ENCODE results near the gene FZD8.

FZD8 gene

GRCh38 chr10:35640951-35641675 lies 983 bp downstream of the FZD8 start:
- H3K4me1 ChIP-seq (ENCODE audit: control insufficient read depth in 2 of 2, insufficient read depth in 2 of 2, low read length in 2 of 2), result peaks cover 22 to 29% of the 10 kb centered on the region in 2 donors
- peak overlapping the region; percentile 77 to 78 for H3K27ac ChIP-seq (ENCODE audit: low read depth in 2 of 2, low read length in 2 of 2)
- peak overlapping the region; percentile 24 to 72 for H3K9ac ChIP-seq (ENCODE audit: low read depth in 1 of 2, low read length in 2 of 2)
- no peaks in the 10 kb centered on the region for H3K36me3 ChIP-seq (ENCODE audit: control insufficient read depth in 2 of 2, insufficient read depth in 2 of 2, low read length in 2 of 2)
- no peaks in the 10 kb centered on the region for H3K9me3 ChIP-seq (ENCODE audit: control insufficient read depth in 2 of 2, low read length in 2 of 2)
- H3K4me3 ChIP-seq (ENCODE audit: low read length in 2 of 2), result peak overlapping the region; percentile 80 to 82
- peaks cover 0 to 2% of the 10 kb centered on the region in 2 donors for H3K27me3 ChIP-seq (ENCODE audit: control insufficient read depth in 2 of 2, insufficient read depth in 2 of 2, low read length in 2 of 2)

GRCh38 chr10:35640474-35640873 lies 1.6 kb downstream of the FZD8 start:
- Histone ChIP-seq H3K9me3 (ENCODE audit: control insufficient read depth in 2 of 2, low read length in 2 of 2) (no peaks in the 10 kb centered on the region), H3K36me3 (ENCODE audit: control insufficient read depth in 2 of 2, insufficient read depth in 2 of 2, low read length in 2 of 2) (no peaks in the 10 kb centered on the region), H3K4me1 (ENCODE audit: control insufficient read depth in 2 of 2, insufficient read depth in 2 of 2, low read length in 2 of 2) (peaks cover 22 to 31% of the 10 kb centered on the region in 2 donors), H3K4me3 (ENCODE audit: low read length in 2 of 2) (peak overlapping the region; percentile 70 to 74), H3K9ac (ENCODE audit: low read depth in 1 of 2, low read length in 2 of 2) (peak overlapping the region in 1 of 2 donors; percentile 69), H3K27me3 (ENCODE audit: control insufficient read depth in 2 of 2, insufficient read depth in 2 of 2, low read length in 2 of 2) (peaks cover 0 to 2% of the 10 kb centered on the region in 2 donors), H3K27ac (ENCODE audit: low read depth in 2 of 2, low read length in 2 of 2) (no peak overlapping the region)

GRCh38 chr10:35639728-35640401 lies 2.2 kb downstream of the FZD8 start:
- H3K9ac ChIP-seq (ENCODE audit: low read depth in 1 of 2, low read length in 2 of 2), result no peak overlapping the region
- H3K4me1 ChIP-seq (ENCODE audit: control insufficient read depth in 2 of 2, insufficient read depth in 2 of 2, low read length in 2 of 2), result peaks cover 22 to 31% of the 10 kb centered on the region in 2 donors
- H3K27ac ChIP-seq (ENCODE audit: low read depth in 2 of 2, low read length in 2 of 2), result no peak overlapping the region
- no peaks in the 10 kb centered on the region for H3K9me3 ChIP-seq (ENCODE audit: control insufficient read depth in 2 of 2, low read length in 2 of 2)
- H3K4me3 ChIP-seq (ENCODE audit: low read length in 2 of 2), result peak overlapping the region; percentile 70 to 74
- peaks cover 0 to 2% of the 10 kb centered on the region in 2 donors for H3K27me3 ChIP-seq (ENCODE audit: control insufficient read depth in 2 of 2, insufficient read depth in 2 of 2, low read length in 2 of 2)
- H3K36me3 ChIP-seq (ENCODE audit: control insufficient read depth in 2 of 2, insufficient read depth in 2 of 2, low read length in 2 of 2), result no peaks in the 10 kb centered on the region

GRCh38 chr10:35639021-35639727 lies 2.9 kb downstream of the FZD8 start:
- Histone ChIP-seq H3K36me3 (ENCODE audit: control insufficient read depth in 2 of 2, insufficient read depth in 2 of 2, low read length in 2 of 2) (no peaks in the 10 kb centered on the region), H3K27ac (ENCODE audit: low read depth in 2 of 2, low read length in 2 of 2) (no peak overlapping the region), H3K4me3 (ENCODE audit: low read length in 2 of 2) (peak overlapping the region; percentile 17 to 70), H3K9me3 (ENCODE audit: control insufficient read depth in 2 of 2, low read length in 2 of 2) (no peaks in the 10 kb centered on the region), H3K4me1 (ENCODE audit: control insufficient read depth in 2 of 2, insufficient read depth in 2 of 2, low read length in 2 of 2) (peaks cover 22 to 27% of the 10 kb centered on the region in 2 donors), H3K27me3 (ENCODE audit: control insufficient read depth in 2 of 2, insufficient read depth in 2 of 2, low read length in 2 of 2) (peaks cover 0 to 2% of the 10 kb centered on the region in 2 donors), H3K9ac (ENCODE audit: low read depth in 1 of 2, low read length in 2 of 2) (no peak overlapping the region)

- no peak overlapping the region for H3K4me3 ChIP-seq (ENCODE audit: low read length in 2 of 2)
- H3K36me3 ChIP-seq (ENCODE audit: control insufficient read depth in 2 of 2, insufficient read depth in 2 of 2, low read length in 2 of 2), result no peaks in the 10 kb centered on the region
- no peak overlapping the region for H3K9ac ChIP-seq (ENCODE audit: low read depth in 1 of 2, low read length in 2 of 2)
- no peaks in the 10 kb centered on the region for H3K27me3 ChIP-seq (ENCODE audit: control insufficient read depth in 2 of 2, insufficient read depth in 2 of 2, low read length in 2 of 2)
- H3K27ac ChIP-seq (ENCODE audit: low read depth in 2 of 2, low read length in 2 of 2), result no peak overlapping the region
- H3K4me1 ChIP-seq (ENCODE audit: control insufficient read depth in 2 of 2, insufficient read depth in 2 of 2, low read length in 2 of 2), result peaks cover 17 to 19% of the 10 kb centered on the region in 2 donors
- H3K9me3 ChIP-seq (ENCODE audit: control insufficient read depth in 2 of 2, low read length in 2 of 2), result no peaks in the 10 kb centered on the region
These were observed 4.0 kb downstream of the FZD8 start for GRCh38 chr10:35638101-35638500.

- Histone ChIP-seq H3K27ac (ENCODE audit: low read depth in 2 of 2, low read length in 2 of 2) (no peak overlapping the region), H3K9ac (ENCODE audit: low read depth in 1 of 2, low read length in 2 of 2) (no peak overlapping the region), H3K36me3 (ENCODE audit: control insufficient read depth in 2 of 2, insufficient read depth in 2 of 2, low read length in 2 of 2) (no peaks in the 10 kb centered on the region), H3K27me3 (ENCODE audit: control insufficient read depth in 2 of 2, insufficient read depth in 2 of 2, low read length in 2 of 2) (no peaks in the 10 kb centered on the region), H3K4me1 (ENCODE audit: control insufficient read depth in 2 of 2, insufficient read depth in 2 of 2, low read length in 2 of 2) (peaks cover 10 to 13% of the 10 kb centered on the region in 2 donors), H3K9me3 (ENCODE audit: control insufficient read depth in 2 of 2, low read length in 2 of 2) (no peaks in the 10 kb centered on the region), H3K4me3 (ENCODE audit: low read length in 2 of 2) (no peak overlapping the region)
These were observed 4.6 kb downstream of the FZD8 start for GRCh38 chr10:35637462-35637861.

- no peaks in the 10 kb centered on the region for H3K27me3 ChIP-seq (ENCODE audit: control insufficient read depth in 2 of 2, insufficient read depth in 2 of 2, low read length in 2 of 2)
- no peak overlapping the region for H3K9ac ChIP-seq (ENCODE audit: low read depth in 1 of 2, low read length in 2 of 2)
- H3K36me3 ChIP-seq (ENCODE audit: control insufficient read depth in 2 of 2, insufficient read depth in 2 of 2, low read length in 2 of 2), result no peaks in the 10 kb centered on the region
- H3K4me3 ChIP-seq (ENCODE audit: low read length in 2 of 2), result no peak overlapping the region
- no peaks in the 10 kb centered on the region for H3K9me3 ChIP-seq (ENCODE audit: control insufficient read depth in 2 of 2, low read length in 2 of 2)
- no peak overlapping the region for H3K27ac ChIP-seq (ENCODE audit: low read depth in 2 of 2, low read length in 2 of 2)
- peaks cover 7 to 13% of the 10 kb centered on the region in 2 donors for H3K4me1 ChIP-seq (ENCODE audit: control insufficient read depth in 2 of 2, insufficient read depth in 2 of 2, low read length in 2 of 2)
These were observed 5.1 kb downstream of the FZD8 start for GRCh38 chr10:35636956-35637355.

- Histone ChIP-seq H3K27me3 (ENCODE audit: control insufficient read depth in 2 of 2, insufficient read depth in 2 of 2, low read length in 2 of 2) (no peaks in the 10 kb centered on the region), H3K9me3 (ENCODE audit: control insufficient read depth in 2 of 2, low read length in 2 of 2) (no peaks in the 10 kb centered on the region), H3K9ac (ENCODE audit: low read depth in 1 of 2, low read length in 2 of 2) (no peak overlapping the region), H3K4me1 (ENCODE audit: control insufficient read depth in 2 of 2, insufficient read depth in 2 of 2, low read length in 2 of 2) (peaks cover 5 to 9% of the 10 kb centered on the region in 2 donors), H3K27ac (ENCODE audit: low read depth in 2 of 2, low read length in 2 of 2) (no peak overlapping the region), H3K36me3 (ENCODE audit: control insufficient read depth in 2 of 2, insufficient read depth in 2 of 2, low read length in 2 of 2) (no peaks in the 10 kb centered on the region), H3K4me3 (ENCODE audit: low read length in 2 of 2) (no peak overlapping the region)
These were observed 6.5 kb downstream of the FZD8 start for GRCh38 chr10:35635576-35635975.

- H3K27ac ChIP-seq (ENCODE audit: low read depth in 2 of 2, low read length in 2 of 2), result no peak overlapping the region
- H3K4me1 ChIP-seq (ENCODE audit: control insufficient read depth in 2 of 2, insufficient read depth in 2 of 2, low read length in 2 of 2), result peaks cover 0 to 2% of the 10 kb centered on the region in 2 donors
- H3K27me3 ChIP-seq (ENCODE audit: control insufficient read depth in 2 of 2, insufficient read depth in 2 of 2, low read length in 2 of 2), result no peaks in the 10 kb centered on the region
- H3K9me3 ChIP-seq (ENCODE audit: control insufficient read depth in 2 of 2, low read length in 2 of 2), result no peaks in the 10 kb centered on the region
- H3K4me3 ChIP-seq (ENCODE audit: low read length in 2 of 2), result no peak overlapping the region
- H3K36me3 ChIP-seq (ENCODE audit: control insufficient read depth in 2 of 2, insufficient read depth in 2 of 2, low read length in 2 of 2), result no peaks in the 10 kb centered on the region
- H3K9ac ChIP-seq (ENCODE audit: low read depth in 1 of 2, low read length in 2 of 2), result no peak overlapping the region
These were observed 8.8 kb downstream of the FZD8 start for GRCh38 chr10:35633006-35633980.

Measured in mucosa of rectum (tissue), 2 donors.